Loucy (cell line): ENCODE results near the gene GHRH.

Source experiments
- EZH2phosphoT487 ChIP-seq: fragments of 200-600 bp; IDR thresholded peaks from 2 replicates; pipeline ENCODE4 v1.6.1; 2018; ENCODE audit warnings: antibody characterized with exemption, mild to moderate bottlenecking, moderate library complexity, borderline replicate concordance
- TF ChIP-seq, protein P1 (sequence below): fragments of 200-600 bp; sonication (generic); conservative IDR thresholded peaks from 2 replicates; pipeline ENCODE4 v1.5.1; 2014; ENCODE audit warnings: mild to moderate bottlenecking, antibody characterized with exemption, low read length

- TF ChIP-seq, protein P1, sequence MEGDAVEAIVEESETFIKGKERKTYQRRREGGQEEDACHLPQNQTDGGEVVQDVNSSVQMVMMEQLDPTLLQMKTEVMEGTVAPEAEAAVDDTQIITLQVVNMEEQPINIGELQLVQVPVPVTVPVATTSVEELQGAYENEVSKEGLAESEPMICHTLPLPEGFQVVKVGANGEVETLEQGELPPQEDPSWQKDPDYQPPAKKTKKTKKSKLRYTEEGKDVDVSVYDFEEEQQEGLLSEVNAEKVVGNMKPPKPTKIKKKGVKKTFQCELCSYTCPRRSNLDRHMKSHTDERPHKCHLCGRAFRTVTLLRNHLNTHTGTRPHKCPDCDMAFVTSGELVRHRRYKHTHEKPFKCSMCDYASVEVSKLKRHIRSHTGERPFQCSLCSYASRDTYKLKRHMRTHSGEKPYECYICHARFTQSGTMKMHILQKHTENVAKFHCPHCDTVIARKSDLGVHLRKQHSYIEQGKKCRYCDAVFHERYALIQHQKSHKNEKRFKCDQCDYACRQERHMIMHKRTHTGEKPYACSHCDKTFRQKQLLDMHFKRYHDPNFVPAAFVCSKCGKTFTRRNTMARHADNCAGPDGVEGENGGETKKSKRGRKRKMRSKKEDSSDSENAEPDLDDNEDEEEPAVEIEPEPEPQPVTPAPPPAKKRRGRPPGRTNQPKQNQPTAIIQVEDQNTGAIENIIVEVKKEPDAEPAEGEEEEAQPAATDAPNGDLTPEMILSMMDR: no peak
- TF ChIP-seq EZH2phosphoT487: no peak
These were observed 36.8 kb upstream of the GHRH start for GRCh38 chr20:37298190-37298939.
